Upper lobe of left lung (tissue), 6 donors: ENCODE measurements around the gene MSI2. TPM values are rescaled to one million over a fixed set of nuclear protein-coding genes. Genes with fewer than 3 reads are reported as not detected.

ENCODE experiments used
- ATAC-seq, 2 donors: fragments of 200-7000 bp; cut with Tn5 transposase; one replicate each; pipeline ENCODE4 v1.9.1; 2022; ENCODE audit warnings: mild to moderate bottlenecking in 2 of 2, moderate library complexity in 2 of 2; ENCODE audit not compliant: low FRiP score in 2 of 2
- DNase-seq, 2 donors: peaks; one replicate each; pipeline ENCODE4 v3.0.0-alpha.2; 2019 to 2020
- H3K27ac ChIP-seq, 4 donors: fragments of 200-600 bp; sonication (generic); one replicate each; pipeline ENCODE4 v1.5.1; 2016 to 2019
- H3K27me3 ChIP-seq, 4 donors: fragments of 200-600 bp; sonication (generic); one replicate each; pipeline ENCODE4 v1.5.1; 2017 to 2019
- H3K36me3 ChIP-seq, 4 donors: fragments of 200-600 bp; sonication (generic); one replicate each; pipeline ENCODE4 v1.5.1; 2016 to 2019
- H3K4me1 ChIP-seq, 4 donors: fragments of 200-600 bp; sonication (generic); one replicate each; pipeline ENCODE4 v1.5.1; 2018 to 2019
- H3K4me3 ChIP-seq, 4 donors: fragments of 200-600 bp; sonication (generic); one replicate each; pipeline ENCODE4 v1.5.1; 2017 to 2019; ENCODE audit warnings: mild to moderate bottlenecking in 2 of 4, moderate library complexity in 1 of 4
- H3K9me3 ChIP-seq, 4 donors: fragments of 200-600 bp; sonication (generic); one replicate each; pipeline ENCODE4 v1.5.1; 2018 to 2019
- EP300 ChIP-seq, 4 donors: sonication (generic); formaldehyde crosslinking; IDR thresholded peaks; one replicate each; pipeline ENCODE4 v1.5.1; 2017; ENCODE audit warnings: antibody characterized with exemption in 4 of 4, control low read depth in 2 of 4
- POLR2A ChIP-seq, 4 donors: fragments of 450-650 bp; IDR thresholded peaks; one replicate each; pipeline ENCODE4 v1.5.1; 2016 to 2017; ENCODE audit warnings: antibody characterized with exemption in 4 of 4, mild to moderate bottlenecking in 2 of 4
- POLR2AphosphoS5 ChIP-seq, 2 donors: sonication (generic); formaldehyde crosslinking; IDR thresholded peaks; one replicate each; pipeline ENCODE4 v1.5.1; 2017; ENCODE audit warnings: antibody characterized with exemption in 2 of 2
- WGBS, 2 donors: methylation state at CpG; one replicate each; pipeline ENCODE4 v1.1.5; 2017 to 2018; 5-methylcytosine and 5-hydroxymethylcytosine counted together
- total RNA-seq, 6 donors: library from RNA; depleted of rRNA in 4 of 6; stranded (reverse); fragments of >200 nt in 4 of 6; gene quantifications; one replicate each; pipeline versions ENCODE4 v1.1.0 to v1.2.1, GENCODE V29; 2016 to 2021
- TF ChIP-seq, protein P1 (sequence below), 6 experiments: fragments of 450-650 bp in 4 of 6; fragments of 200-600 bp in 2 of 6; sonication (generic) in 2 of 6; IDR thresholded peaks; one replicate each; pipeline ENCODE4 v1.5.1; 2016 to 2019; ENCODE audit warnings: antibody characterized with exemption in 6 of 6
- donor health status: DM: no; HTN: no; CAD: no; lungs with moderate emphysema.
- donor health status: DM: no; HTN: yes; CAD: no; lungs with severe emphysema.

Gene MSI2
- total RNA-seq, 6 donors from 2014 or later, result 20.1 to 44.0 (median 32.2) TPM

DNA sequence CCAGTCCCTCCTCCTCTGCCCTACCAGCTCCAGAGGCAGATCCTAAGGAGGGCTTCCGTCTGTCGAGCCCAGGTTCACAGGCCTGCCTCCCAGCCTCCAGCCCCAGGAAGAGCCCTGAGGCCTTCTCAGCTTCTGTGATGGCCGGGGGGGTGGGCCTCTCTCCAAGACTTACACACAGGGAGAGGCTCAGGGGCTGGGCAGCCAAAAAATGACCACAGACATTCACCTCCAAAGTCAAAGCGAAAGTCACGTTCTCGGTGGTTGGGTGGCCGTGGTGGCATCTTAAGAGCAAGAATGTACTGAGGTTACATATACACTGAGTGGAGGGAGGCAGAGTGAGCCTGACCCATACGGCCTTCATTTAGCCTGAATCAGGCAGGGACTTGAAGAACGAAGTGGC lies 369.6 kb downstream of the MSI2 start:
- H3K36me3 ChIP-seq, result no peaks in the 10 kb centered on the region
- ATAC-seq, result no peak
- no peaks in the 10 kb centered on the region for H3K27me3 ChIP-seq
- H3K9me3 ChIP-seq, result no peaks in the 10 kb centered on the region
- TF ChIP-seq EP300 (IDR thresholded peaks at IDR 0.05) (no peak), POLR2A (IDR thresholded peaks at IDR 0.05) (no peak), POLR2AphosphoS5 (IDR thresholded peaks at IDR 0.05) (no peak)
- TF ChIP-seq, protein P1, sequence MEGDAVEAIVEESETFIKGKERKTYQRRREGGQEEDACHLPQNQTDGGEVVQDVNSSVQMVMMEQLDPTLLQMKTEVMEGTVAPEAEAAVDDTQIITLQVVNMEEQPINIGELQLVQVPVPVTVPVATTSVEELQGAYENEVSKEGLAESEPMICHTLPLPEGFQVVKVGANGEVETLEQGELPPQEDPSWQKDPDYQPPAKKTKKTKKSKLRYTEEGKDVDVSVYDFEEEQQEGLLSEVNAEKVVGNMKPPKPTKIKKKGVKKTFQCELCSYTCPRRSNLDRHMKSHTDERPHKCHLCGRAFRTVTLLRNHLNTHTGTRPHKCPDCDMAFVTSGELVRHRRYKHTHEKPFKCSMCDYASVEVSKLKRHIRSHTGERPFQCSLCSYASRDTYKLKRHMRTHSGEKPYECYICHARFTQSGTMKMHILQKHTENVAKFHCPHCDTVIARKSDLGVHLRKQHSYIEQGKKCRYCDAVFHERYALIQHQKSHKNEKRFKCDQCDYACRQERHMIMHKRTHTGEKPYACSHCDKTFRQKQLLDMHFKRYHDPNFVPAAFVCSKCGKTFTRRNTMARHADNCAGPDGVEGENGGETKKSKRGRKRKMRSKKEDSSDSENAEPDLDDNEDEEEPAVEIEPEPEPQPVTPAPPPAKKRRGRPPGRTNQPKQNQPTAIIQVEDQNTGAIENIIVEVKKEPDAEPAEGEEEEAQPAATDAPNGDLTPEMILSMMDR (IDR thresholded peaks at IDR 0.05), result no peak
- 93 to 94% methylated on average over 7 to 9 of the region's 9 CpGs for WGBS, 2 donors
- DNase-seq, result no peak
- peaks cover 0 to 19% (median 14%) of the 10 kb centered on the region in 4 donors for H3K4me1 ChIP-seq
- no peak overlapping the region for H3K4me3 ChIP-seq
- no peak overlapping the region for H3K27ac ChIP-seq

GRCh38 chr17:57626520-57627210 lies 370.3 kb downstream of the MSI2 start:
- Histone ChIP-seq H3K27ac (no peak overlapping the region), H3K36me3 (no peaks in the 10 kb centered on the region), H3K4me3 (no peak overlapping the region), H3K4me1 (peaks cover 0 to 19% (median 14%) of the 10 kb centered on the region in 4 donors), H3K27me3 (no peaks in the 10 kb centered on the region), H3K9me3 (no peaks in the 10 kb centered on the region)
- ATAC-seq (no peak), DNase-seq (no peak)
- no peak for TF ChIP-seq EP300 (IDR thresholded peaks at IDR 0.05)
- TF ChIP-seq, protein P1 (IDR thresholded peaks at IDR 0.05), result no peak
- no peak for TF ChIP-seq POLR2A (IDR thresholded peaks at IDR 0.05)
- TF ChIP-seq POLR2AphosphoS5 (IDR thresholded peaks at IDR 0.05), result no peak
- 92 to 96% methylated on average over 7 to 16 of the region's 16 CpGs for WGBS, 2 donors

- Histone ChIP-seq H3K4me3 (no peak overlapping the region), H3K36me3 (no peaks in the 10 kb centered on the region), H3K27me3 (no peaks in the 10 kb centered on the region), H3K4me1 (peaks cover 0 to 16% (median 12%) of the 10 kb centered on the region in 4 donors), H3K9me3 (no peaks in the 10 kb centered on the region), H3K27ac (no peak overlapping the region)
- no peak for DNase-seq
- no peak for TF ChIP-seq EP300 (IDR thresholded peaks at IDR 0.05)
- TF ChIP-seq, protein P1 (IDR thresholded peaks at IDR 0.05), result no peak
- TF ChIP-seq POLR2A (IDR thresholded peaks at IDR 0.05), result no peak
- no peak for TF ChIP-seq POLR2AphosphoS5 (IDR thresholded peaks at IDR 0.05)
- WGBS, 2 donors, result 98 to 99% methylated on average over 8 to 10 of the region's 10 CpGs
- no peak for ATAC-seq
Observed at GRCh38 chr17:57627591-57627990, 371.3 kb downstream of the MSI2 start.

GRCh38 chr17:57628421-57628820 lies 372.1 kb downstream of the MSI2 start:
- ATAC-seq (no peak), DNase-seq (no peak)
- Histone ChIP-seq H3K4me3 (no peak overlapping the region), H3K27me3 (no peaks in the 10 kb centered on the region), H3K36me3 (no peaks in the 10 kb centered on the region), H3K27ac (no peak overlapping the region), H3K4me1 (peaks cover 0 to 7% (median 6%) of the 10 kb centered on the region in 4 donors), H3K9me3 (no peaks in the 10 kb centered on the region)
- WGBS, 2 donors, result 88 to 99% methylated on average over 7 to 9 of the region's 9 CpGs
- TF ChIP-seq, protein P1 (IDR thresholded peaks at IDR 0.05), result no peak

DNA sequence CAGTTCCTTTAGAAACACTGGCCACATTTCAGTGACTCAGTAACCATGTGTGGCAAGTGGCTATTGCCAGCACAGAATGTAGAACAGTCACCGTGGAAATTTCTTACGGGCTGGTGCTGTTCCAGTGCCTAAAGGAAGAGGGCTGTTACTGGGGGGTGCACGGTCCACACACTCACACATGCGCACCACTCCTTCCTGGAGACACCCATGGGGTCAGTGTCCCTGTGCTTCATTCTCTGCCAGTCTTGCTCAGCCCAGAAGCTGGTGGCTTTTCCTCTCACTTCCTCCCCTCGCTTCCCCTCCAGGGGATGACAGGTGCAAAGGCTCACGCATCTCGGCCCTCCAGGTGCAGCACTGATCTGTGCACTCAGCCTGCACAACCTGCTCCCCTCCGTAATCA lies 373.1 kb downstream of the MSI2 start:
- Histone ChIP-seq H3K4me1 (peaks cover 0 to 2% (median 0%) of the 10 kb centered on the region in 4 donors), H3K36me3 (no peaks in the 10 kb centered on the region), H3K27ac (no peak overlapping the region), H3K4me3 (no peak overlapping the region), H3K9me3 (no peaks in the 10 kb centered on the region), H3K27me3 (no peaks in the 10 kb centered on the region)
- DNase-seq, result no peak
- TF ChIP-seq, protein P1 (IDR thresholded peaks at IDR 0.05), result no peak
- no peak for TF ChIP-seq POLR2A (IDR thresholded peaks at IDR 0.05)
- no peak for TF ChIP-seq POLR2AphosphoS5 (IDR thresholded peaks at IDR 0.05)
- no peak for TF ChIP-seq EP300 (IDR thresholded peaks at IDR 0.05)
- ATAC-seq, result peak; percentile 24 to 34
- 69 to 79% methylated on average over 8 of the region's 8 CpGs for WGBS, 2 donors
